ENCODE measurements around the gene TFAP2B.

The TFAP2B gene

GRCh38 chr6:50840112-50840810, 21.6 kb downstream of the TFAP2B start:
- DNase-seq (ENCODE audit: insufficient read length) (no peak), FAIRE-seq (no peak)
- no peak for TF ChIP-seq POLR2AphosphoS5 (IDR thresholded peaks at IDR 0.05; ENCODE audit: low read depth, low read length)
- TF ChIP-seq POLR2A (IDR thresholded peaks at IDR 0.05; ENCODE audit: low read depth, low read length), result no peak
- no peak for TF ChIP-seq TAF1 (IDR thresholded peaks at IDR 0.05; ENCODE audit: borderline replicate concordance, low read depth, low read length)

GRCh38 chr6:50840811-50841192, 22.1 kb downstream of the TFAP2B start:
- TF ChIP-seq POLR2AphosphoS5 (IDR thresholded peaks at IDR 0.05; ENCODE audit: low read depth, low read length) (no peak), POLR2A (IDR thresholded peaks at IDR 0.05; ENCODE audit: low read depth, low read length) (no peak), TAF1 (IDR thresholded peaks at IDR 0.05; ENCODE audit: borderline replicate concordance, low read depth, low read length) (no peak)
- DNase-seq (ENCODE audit: insufficient read length) (no peak), FAIRE-seq (no peak)

- FAIRE-seq (no peak), DNase-seq (ENCODE audit: insufficient read length) (no peak)
- TF ChIP-seq POLR2A (IDR thresholded peaks at IDR 0.05; ENCODE audit: low read depth, low read length), result no peak
- TF ChIP-seq POLR2AphosphoS5 (IDR thresholded peaks at IDR 0.05; ENCODE audit: low read depth, low read length), result no peak
- TF ChIP-seq TAF1 (IDR thresholded peaks at IDR 0.05; ENCODE audit: borderline replicate concordance, low read depth, low read length), result no peak
Measured at GRCh38 chr6:50842446-50842845, 23.8 kb downstream of the TFAP2B start.

- no peak for DNase-seq (ENCODE audit: insufficient read length)
- TF ChIP-seq POLR2A (IDR thresholded peaks at IDR 0.05; ENCODE audit: low read depth, low read length) (no peak), TAF1 (IDR thresholded peaks at IDR 0.05; ENCODE audit: borderline replicate concordance, low read depth, low read length) (no peak), POLR2AphosphoS5 (IDR thresholded peaks at IDR 0.05; ENCODE audit: low read depth, low read length) (no peak)
- no peak for FAIRE-seq
Measured at GRCh38 chr6:50842861-50843384, 24.3 kb downstream of the TFAP2B start.

- TF ChIP-seq POLR2AphosphoS5 (IDR thresholded peaks at IDR 0.05; ENCODE audit: low read depth, low read length) (no peak), TAF1 (IDR thresholded peaks at IDR 0.05; ENCODE audit: borderline replicate concordance, low read depth, low read length) (no peak), POLR2A (IDR thresholded peaks at IDR 0.05; ENCODE audit: low read depth, low read length) (no peak)
- FAIRE-seq, result no peak
- no peak for DNase-seq (ENCODE audit: insufficient read length)
Measured at GRCh38 chr6:50843842-50844241, 25.2 kb downstream of the TFAP2B start.

GRCh38 chr6:50845499-50846143, 26.9 kb downstream of the TFAP2B start:
- TF ChIP-seq POLR2AphosphoS5 (IDR thresholded peaks at IDR 0.05; ENCODE audit: low read depth, low read length) (no peak), POLR2A (IDR thresholded peaks at IDR 0.05; ENCODE audit: low read depth, low read length) (no peak)
- DNase-seq (ENCODE audit: insufficient read length) (no peak), FAIRE-seq (no peak)

GRCh38 chr6:50846144-50846851, 27.6 kb downstream of the TFAP2B start:
- DNase-seq (ENCODE audit: insufficient read length) (no peak), FAIRE-seq (no peak)
- TF ChIP-seq POLR2AphosphoS5 (IDR thresholded peaks at IDR 0.05; ENCODE audit: low read depth, low read length), result no peak
- TF ChIP-seq TAF1 (IDR thresholded peaks at IDR 0.05; ENCODE audit: borderline replicate concordance, low read depth, low read length), result no peak
- no peak for TF ChIP-seq POLR2A (IDR thresholded peaks at IDR 0.05; ENCODE audit: low read depth, low read length)

- DNase-seq (ENCODE audit: insufficient read length) (no peak), FAIRE-seq (no peak)
- TF ChIP-seq POLR2AphosphoS5 (IDR thresholded peaks at IDR 0.05; ENCODE audit: low read depth, low read length), result no peak
Measured at GRCh38 chr6:50846852-50847155, 28.1 kb downstream of the TFAP2B start.

GRCh38 chr6:50847890-50848594, 29.4 kb downstream of the TFAP2B start:
- FAIRE-seq (no peak), DNase-seq (ENCODE audit: insufficient read length) (no peak)
- TF ChIP-seq POLR2AphosphoS5 (IDR thresholded peaks at IDR 0.05; ENCODE audit: low read depth, low read length) (no peak), TAF1 (IDR thresholded peaks at IDR 0.05; ENCODE audit: borderline replicate concordance, low read depth, low read length) (no peak), POLR2A (IDR thresholded peaks at IDR 0.05; ENCODE audit: low read depth, low read length) (no peak)

- TF ChIP-seq TAF1 (IDR thresholded peaks at IDR 0.05; ENCODE audit: borderline replicate concordance, low read depth, low read length) (no peak), POLR2A (IDR thresholded peaks at IDR 0.05; ENCODE audit: low read depth, low read length) (no peak), POLR2AphosphoS5 (IDR thresholded peaks at IDR 0.05; ENCODE audit: low read depth, low read length) (no peak)
- FAIRE-seq (no peak), DNase-seq (ENCODE audit: insufficient read length) (no peak)
Measured at GRCh38 chr6:50848989-50849795, 30.5 kb downstream of the TFAP2B start.

- TF ChIP-seq TAF1 (IDR thresholded peaks at IDR 0.05; ENCODE audit: borderline replicate concordance, low read depth, low read length), result no peak
- TF ChIP-seq POLR2A (IDR thresholded peaks at IDR 0.05; ENCODE audit: low read depth, low read length), result no peak
- no peak for TF ChIP-seq POLR2AphosphoS5 (IDR thresholded peaks at IDR 0.05; ENCODE audit: low read depth, low read length)
- no peak for FAIRE-seq
- DNase-seq (ENCODE audit: insufficient read length), result no peak
Measured at GRCh38 chr6:50849796-50850180, 31.1 kb downstream of the TFAP2B start.

Measured in GM12892 (cell line).